GM21576 (cell line): ENCODE measurements around the gene CNTNAP1.
"Not testable (repeated sequence)": the region's sequence is repeated elsewhere in the genome, so short reads cannot be mapped to it uniquely, and the experiment has no call there.

Source experiments
- ATAC-seq: cut with Tn5 transposase; IDR thresholded peaks from one replicate; pipeline ENCODE4 v1.9.1; 2021; ENCODE audit warnings: mild to moderate bottlenecking, moderate library complexity; ENCODE audit not compliant: unreplicated experiment

Gene CNTNAP1

GRCh38 chr17:42681976-42682721, at the start of gene CNTNAP1:
TSS of gene CNTNAP1 (plus strand) at chr17:42682531. CDS start at chr17:42682830, 299 bp downstream.
- ATAC-seq: no peak

- ATAC-seq: no peak
Observed at GRCh38 chr17:42632949-42633444, 49.3 kb upstream of the CNTNAP1 start.

GRCh38 chr17:42639525-42640113, 42.7 kb upstream of the CNTNAP1 start:
- no peak for ATAC-seq

GRCh38 chr17:42640121-42640520, 42.2 kb upstream of the CNTNAP1 start:
- ATAC-seq: no peak

GRCh38 chr17:42642336-42642735, 40.0 kb upstream of the CNTNAP1 start:
- ATAC-seq: no peak

GRCh38 chr17:42647778-42648177, 34.6 kb upstream of the CNTNAP1 start:
- no peak for ATAC-seq

- no peak for ATAC-seq
Observed at GRCh38 chr17:42651392-42651791, 30.9 kb upstream of the CNTNAP1 start.

- ATAC-seq: no peak
Observed at GRCh38 chr17:42653179-42654124, 28.9 kb upstream of the CNTNAP1 start.

GRCh38 chr17:42655528-42655927, 26.8 kb upstream of the CNTNAP1 start:
- no peak for ATAC-seq

GRCh38 chr17:42657824-42658588, 24.3 kb upstream of the CNTNAP1 start:
- ATAC-seq: no peak

- no peak for ATAC-seq
Observed at GRCh38 chr17:42659079-42659931, 23.0 kb upstream of the CNTNAP1 start, which contains the start of gene TUBG2. TSS of gene TUBG2 (plus strand) at chr17:42659284. CDS start at chr17:42659504, 220 bp downstream.

GRCh38 chr17:42659932-42660274, 22.4 kb upstream of the CNTNAP1 start:
- ATAC-seq: not testable (repeated sequence)

- no peak for ATAC-seq
Observed at GRCh38 chr17:42660692-42661345, 21.5 kb upstream of the CNTNAP1 start.

GRCh38 chr17:42665581-42666001, 16.7 kb upstream of the CNTNAP1 start:
- no peak for ATAC-seq

GRCh38 chr17:42666126-42666525, 16.2 kb upstream of the CNTNAP1 start:
- ATAC-seq: not testable (repeated sequence)

- ATAC-seq: no peak
Observed at GRCh38 chr17:42667088-42667951, 15.0 kb upstream of the CNTNAP1 start.

- ATAC-seq: no peak
Observed at GRCh38 chr17:42669705-42669976, 12.7 kb upstream of the CNTNAP1 start.
